ENCODE results near the gene LHFPL6.

The LHFPL6 gene

DNA sequence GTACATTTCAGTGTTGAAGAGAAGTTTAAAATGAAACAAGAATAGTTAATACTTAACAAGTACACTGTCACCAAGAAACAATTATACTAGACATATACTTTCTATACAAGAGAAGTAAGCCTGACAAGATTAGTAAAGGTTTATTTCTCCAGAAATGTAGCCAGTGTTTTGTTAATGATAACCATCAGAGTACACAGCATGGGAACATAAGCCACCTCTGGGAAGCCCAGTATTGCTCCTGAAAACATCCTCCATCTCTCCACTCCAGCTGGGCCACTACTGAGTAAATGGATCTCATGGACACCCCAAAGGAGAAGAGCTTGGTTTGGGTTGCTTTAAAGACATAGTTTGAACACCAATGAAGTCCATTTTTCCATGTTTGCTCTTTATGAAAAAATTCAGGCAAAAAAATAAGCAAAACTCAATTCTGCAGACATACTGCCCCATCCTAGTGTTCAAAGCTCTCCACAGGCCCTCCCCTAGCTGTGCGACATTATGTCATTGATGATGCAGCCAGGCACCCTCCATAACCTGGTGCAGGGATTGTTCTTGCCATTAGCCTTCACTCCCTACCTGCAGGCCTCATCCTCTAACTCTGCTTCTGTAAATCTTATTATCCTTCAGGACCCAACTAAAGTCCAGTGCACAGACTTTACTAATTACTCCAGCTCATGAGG is 61.9 kb downstream of the LHFPL6 start:
- Histone ChIP-seq H3F3A (ENCODE audit: insufficient read depth, low read length) (no peaks in the 10 kb centered on the region), H3K4me3 (ENCODE audit: low read depth, low read length, poor library complexity, severe bottlenecking) (no peak overlapping the region), H3K9me3 (ENCODE audit: low read length) (no peaks in the 10 kb centered on the region), H3K36me3 (ENCODE audit: insufficient read depth, low read length) (no peaks in the 10 kb centered on the region), H3K79me2 (ENCODE audit: insufficient read depth, low read length) (no peaks in the 10 kb centered on the region), H3K4me2 (ENCODE audit: low read length) (no peak overlapping the region), H4K20me1 (ENCODE audit: insufficient read depth, low read length) (no peaks in the 10 kb centered on the region), H3K27ac (ENCODE audit: low read depth, low read length, poor library complexity, severe bottlenecking) (no peak overlapping the region), H3K4me1 (ENCODE audit: insufficient read depth, low read length, severe bottlenecking) (no peaks in the 10 kb centered on the region), H3K9ac (ENCODE audit: low read length) (no peak overlapping the region), H2AFZ (ENCODE audit: low read length) (no peak overlapping the region), H3K9me2 (ENCODE audit: low read depth, low read length) (no peaks in the 10 kb centered on the region), H3K27me3 (ENCODE audit: insufficient read depth, low read length) (no peaks in the 10 kb centered on the region)
- no peak for TF ChIP-seq EZH2 (IDR thresholded peaks at IDR 0.05; ENCODE audit: borderline replicate concordance, low read length)
- TF ChIP-seq, protein P1, sequence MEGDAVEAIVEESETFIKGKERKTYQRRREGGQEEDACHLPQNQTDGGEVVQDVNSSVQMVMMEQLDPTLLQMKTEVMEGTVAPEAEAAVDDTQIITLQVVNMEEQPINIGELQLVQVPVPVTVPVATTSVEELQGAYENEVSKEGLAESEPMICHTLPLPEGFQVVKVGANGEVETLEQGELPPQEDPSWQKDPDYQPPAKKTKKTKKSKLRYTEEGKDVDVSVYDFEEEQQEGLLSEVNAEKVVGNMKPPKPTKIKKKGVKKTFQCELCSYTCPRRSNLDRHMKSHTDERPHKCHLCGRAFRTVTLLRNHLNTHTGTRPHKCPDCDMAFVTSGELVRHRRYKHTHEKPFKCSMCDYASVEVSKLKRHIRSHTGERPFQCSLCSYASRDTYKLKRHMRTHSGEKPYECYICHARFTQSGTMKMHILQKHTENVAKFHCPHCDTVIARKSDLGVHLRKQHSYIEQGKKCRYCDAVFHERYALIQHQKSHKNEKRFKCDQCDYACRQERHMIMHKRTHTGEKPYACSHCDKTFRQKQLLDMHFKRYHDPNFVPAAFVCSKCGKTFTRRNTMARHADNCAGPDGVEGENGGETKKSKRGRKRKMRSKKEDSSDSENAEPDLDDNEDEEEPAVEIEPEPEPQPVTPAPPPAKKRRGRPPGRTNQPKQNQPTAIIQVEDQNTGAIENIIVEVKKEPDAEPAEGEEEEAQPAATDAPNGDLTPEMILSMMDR (IDR thresholded peaks at IDR 0.05; ENCODE audit: low read length), result no peak

DNA sequence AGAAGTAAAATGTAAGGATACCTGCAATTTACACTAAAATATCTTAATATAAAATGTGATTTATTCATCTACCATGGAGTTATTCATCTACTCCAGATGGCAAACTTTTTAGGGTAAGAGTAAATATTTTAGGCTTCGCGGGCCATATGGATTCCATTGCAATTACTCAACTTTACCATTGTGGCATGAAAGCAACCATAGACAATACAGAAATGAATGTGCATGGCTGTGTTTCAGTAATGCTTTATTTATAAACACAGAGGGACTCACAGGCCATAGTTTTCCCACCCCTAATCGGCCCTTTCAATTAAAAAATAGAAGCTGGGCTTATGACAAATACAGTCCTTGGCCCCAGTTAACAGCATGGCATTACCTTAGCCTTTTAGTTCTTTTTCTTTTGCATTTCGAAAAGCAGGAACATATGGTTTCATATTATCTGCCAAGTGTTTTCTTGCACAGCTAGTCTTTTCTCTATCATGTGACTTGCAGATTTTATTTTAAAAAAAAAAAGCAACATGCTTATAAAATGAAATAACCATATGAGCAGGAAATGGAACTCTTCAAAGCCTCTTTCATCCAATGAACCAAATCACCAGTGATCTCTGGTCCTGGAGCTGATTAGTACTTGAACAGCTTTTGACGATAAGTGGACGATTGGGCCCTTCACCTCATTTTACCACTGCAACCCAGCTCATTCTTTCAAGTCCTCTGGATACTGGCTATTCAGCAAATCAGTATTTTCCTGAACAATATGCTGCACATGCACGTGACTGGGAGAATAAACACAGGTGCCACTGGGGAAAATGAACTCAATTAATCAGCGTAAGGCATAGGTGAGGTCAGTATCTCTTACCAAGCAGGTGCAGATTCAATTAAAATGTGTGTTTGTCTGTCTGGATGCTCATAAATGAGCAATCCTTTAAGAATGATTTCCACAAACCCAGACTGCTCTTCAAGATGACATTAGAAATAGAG is 63.9 kb downstream of the LHFPL6 start:
- Histone ChIP-seq H3K4me1 (ENCODE audit: insufficient read depth, low read length, severe bottlenecking) (no peaks in the 10 kb centered on the region), H3K9ac (ENCODE audit: low read length) (no peak overlapping the region), H2AFZ (ENCODE audit: low read length) (no peak overlapping the region), H3K4me3 (ENCODE audit: low read depth, low read length, poor library complexity, severe bottlenecking) (no peak overlapping the region), H3K4me2 (ENCODE audit: low read length) (no peak overlapping the region), H3K79me2 (ENCODE audit: insufficient read depth, low read length) (no peaks in the 10 kb centered on the region), H3F3A (ENCODE audit: insufficient read depth, low read length) (no peaks in the 10 kb centered on the region), H3K36me3 (ENCODE audit: insufficient read depth, low read length) (no peaks in the 10 kb centered on the region), H4K20me1 (ENCODE audit: insufficient read depth, low read length) (no peaks in the 10 kb centered on the region), H3K27me3 (ENCODE audit: insufficient read depth, low read length) (no peaks in the 10 kb centered on the region), H3K27ac (ENCODE audit: low read depth, low read length, poor library complexity, severe bottlenecking) (no peak overlapping the region), H3K9me3 (ENCODE audit: low read length) (no peaks in the 10 kb centered on the region), H3K9me2 (ENCODE audit: low read depth, low read length) (no peaks in the 10 kb centered on the region)
- TF ChIP-seq EZH2 (IDR thresholded peaks at IDR 0.05; ENCODE audit: borderline replicate concordance, low read length), result no peak
- TF ChIP-seq, protein P1 (IDR thresholded peaks at IDR 0.05; ENCODE audit: low read length), result no peak

DNA sequence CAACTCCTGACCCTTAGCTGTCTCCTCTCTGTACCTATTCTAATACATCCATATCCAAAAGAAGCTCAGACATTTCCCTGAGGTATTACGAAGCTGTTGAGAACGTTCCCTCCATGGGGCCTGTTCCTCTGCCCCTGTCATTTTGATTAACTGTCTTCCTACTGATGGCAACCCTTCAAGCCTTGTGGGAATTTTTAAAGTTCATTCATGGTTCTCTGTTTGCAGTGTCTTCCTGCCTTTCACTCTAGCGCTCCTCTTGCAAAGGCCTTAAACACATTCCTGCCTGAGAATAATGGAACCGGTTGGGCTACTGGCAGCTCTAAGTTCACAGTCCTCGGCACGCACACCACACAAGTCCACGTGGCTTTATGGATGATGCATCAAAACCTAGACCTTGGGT is 66.1 kb downstream of the LHFPL6 start:
- Histone ChIP-seq H3K27me3 (ENCODE audit: insufficient read depth, low read length) (no peaks in the 10 kb centered on the region), H3K79me2 (ENCODE audit: insufficient read depth, low read length) (no peaks in the 10 kb centered on the region), H4K20me1 (ENCODE audit: insufficient read depth, low read length) (no peaks in the 10 kb centered on the region), H3K9me3 (ENCODE audit: low read length) (no peaks in the 10 kb centered on the region), H3K4me1 (ENCODE audit: insufficient read depth, low read length, severe bottlenecking) (no peaks in the 10 kb centered on the region), H3K36me3 (ENCODE audit: insufficient read depth, low read length) (no peaks in the 10 kb centered on the region), H3K27ac (ENCODE audit: low read depth, low read length, poor library complexity, severe bottlenecking) (no peak overlapping the region), H3K9ac (ENCODE audit: low read length) (no peak overlapping the region), H3K4me2 (ENCODE audit: low read length) (no peak overlapping the region), H3K9me2 (ENCODE audit: low read depth, low read length) (no peaks in the 10 kb centered on the region), H2AFZ (ENCODE audit: low read length) (no peak overlapping the region), H3K4me3 (ENCODE audit: low read depth, low read length, poor library complexity, severe bottlenecking) (no peak overlapping the region), H3F3A (ENCODE audit: insufficient read depth, low read length) (no peaks in the 10 kb centered on the region)
- no peak for TF ChIP-seq EZH2 (IDR thresholded peaks at IDR 0.05; ENCODE audit: borderline replicate concordance, low read length)
- TF ChIP-seq, protein P1 (IDR thresholded peaks at IDR 0.05; ENCODE audit: low read length), result no peak

Measured in OCI-LY1 (cell line).